OCI-LY7 (cell line): ENCODE results near the gene SSTR5. TPM values are rescaled to one million over a fixed set of nuclear protein-coding genes. Genes with fewer than 3 reads are reported as not detected.

Source experiments
- BruUV-seq: library from RNA; stranded (reverse); fragments of 400-500 nt; replicated peaks from 2 replicates; lab custom pipeline; 2021; lab: Mats Ljungman, UMichigan
- CTCF ChIA-PET: fragments of 300-600 bp; sonication (Branson Sonifier 250); formaldehyde crosslinking; loops from one replicate; lab custom pipeline; 2022; ENCODE audit warnings: antibody characterized with exemption; ENCODE audit not compliant: unreplicated experiment; lab: Charles Lee
- POLR2A ChIA-PET: fragments of 300-600 bp; sonication (Branson Sonifier 250); formaldehyde crosslinking; loops from one replicate; lab custom pipeline; 2022; ENCODE audit warnings: antibody characterized with exemption; lab: Charles Lee
- DNase-seq: peaks from one replicate; pipeline ENCODE4 v3.0.0-alpha.2; 2015; ENCODE audit warnings: low spot score
- H2AFZ ChIP-seq: fragments of 200-600 bp; sonication (generic), shearing (Covaris generic); 2 replicates; pipeline ENCODE4 v1.6.1; 2014; ENCODE audit warnings: mild to moderate bottlenecking, antibody characterized with exemption, low read length, moderate library complexity
- H3K27ac ChIP-seq: fragments of 200-600 bp; sonication (generic); 2 replicates; pipeline ENCODE4 v1.5.1; 2014; ENCODE audit warnings: mixed run types, low read depth, mild to moderate bottlenecking, moderate library complexity, low read length, inconsistent platforms; ENCODE audit not compliant: poor library complexity, severe bottlenecking
- H3K36me3 ChIP-seq: fragments of 200-600 bp; sonication (generic); 2 replicates; pipeline ENCODE4 v1.6.1; 2014; ENCODE audit warnings: mild to moderate bottlenecking, antibody characterized with exemption, low read length, moderate library complexity, mixed read lengths; ENCODE audit not compliant: insufficient read depth
- H3K4me1 ChIP-seq: fragments of 200-600 bp; sonication (generic); 2 replicates; pipeline ENCODE4 v1.5.1; 2014; ENCODE audit warnings: mild to moderate bottlenecking, low read length; ENCODE audit not compliant: insufficient read depth, poor library complexity, severe bottlenecking
- H3K4me2 ChIP-seq: fragments of 200-600 bp; sonication (generic); 2 replicates; pipeline ENCODE4 v1.6.1; 2014; ENCODE audit warnings: mild to moderate bottlenecking, low read length
- H3K4me3 ChIP-seq: fragments of 200-600 bp; sonication (generic); 2 replicates; pipeline ENCODE4 v1.5.1; 2014; ENCODE audit warnings: mild to moderate bottlenecking, low read depth, low read length; ENCODE audit not compliant: poor library complexity, severe bottlenecking
- H3K79me2 ChIP-seq: fragments of 200-600 bp; sonication (generic); 2 replicates; pipeline ENCODE4 v1.6.1; 2016; ENCODE audit warnings: low read depth, mild to moderate bottlenecking, low read length, moderate library complexity, mixed read lengths; ENCODE audit not compliant: insufficient read depth
- H3K9me2 ChIP-seq: fragments of 200-600 bp; sonication (generic); 2 replicates; pipeline ENCODE4 v1.6.1; 2016; ENCODE audit warnings: mild to moderate bottlenecking, low read length, mixed read lengths; ENCODE audit not compliant: insufficient read depth
- H3K9me3 ChIP-seq: fragments of 200-600 bp; sonication (generic); 2 replicates; pipeline ENCODE4 v1.6.1; 2014; ENCODE audit warnings: mild to moderate bottlenecking, mixed run types, low read length, mixed read lengths
- H4K20me1 ChIP-seq: fragments of 200-600 bp; sonication (generic); 2 replicates; pipeline ENCODE4 v1.6.1; 2014; ENCODE audit warnings: mild to moderate bottlenecking, antibody characterized with exemption, low read length, moderate library complexity, mixed read lengths; ENCODE audit not compliant: insufficient read depth
- CTCF ChIP-seq: fragments of 200-600 bp; sonication (generic); conservative IDR thresholded peaks from 2 replicates; pipeline ENCODE4 v1.5.1; 2014; ENCODE audit warnings: mild to moderate bottlenecking, antibody characterized with exemption, low read length, moderate library complexity, mixed read lengths
- EZH2phosphoT487 ChIP-seq: fragments of 200-600 bp; sonication (generic); IDR thresholded peaks from 2 replicates; pipeline ENCODE4 v1.6.1; 2018; ENCODE audit warnings: low read depth, borderline replicate concordance, mild to moderate bottlenecking, mixed run types, antibody characterized with exemption, low read length, moderate library complexity, mixed read lengths
- intact Hi-C: fragments of 100-400 bp; cut with micrococcal nuclease; formaldehyde crosslinking; loops from one replicate; pipeline ENCODE4 v1.10.0; 2022; ENCODE audit not compliant: unreplicated experiment
- total RNA-seq, 2 experiments: library from RNA; depleted of rRNA in 1 of 2; stranded (reverse); fragments of >200 nt in 1 of 2; shearing (Covaris generic) in 1 of 2; gene quantifications; 2 replicates each; pipeline ENCODE4 v1.2.3, GENCODE V29; 2014 to 2022

The SSTR5 gene
- total RNA-seq, 2 experiments from 2014 or later: not detected

- CTCF ChIA-PET: no interaction called here
- H4K20me1 ChIP-seq: no peaks in the 10 kb centered on the region
- intact Hi-C loops: no loop called here
- no peaks in the 10 kb centered on the region for H3K9me3 ChIP-seq
- H3K4me3 ChIP-seq: no peak overlapping the region
- H3K79me2 ChIP-seq: no peaks in the 10 kb centered on the region
- no TSS peak for BruUV-seq
- no peaks in the 10 kb centered on the region for H3K4me1 ChIP-seq
- no peak overlapping the region for H2AFZ ChIP-seq
- DNase-seq: no peak
- H3K27ac ChIP-seq: no peak overlapping the region
- H3K36me3 ChIP-seq: no peaks in the 10 kb centered on the region
- POLR2A ChIA-PET: no interaction called here
- TF ChIP-seq CTCF: no peak
- TF ChIP-seq EZH2phosphoT487: no peak
- no peaks in the 10 kb centered on the region for H3K9me2 ChIP-seq
- H3K4me2 ChIP-seq: no peak overlapping the region
Observed at GRCh38 chr16:1049113-1049975, 23.2 kb upstream of the SSTR5 start.

GRCh38 chr16:1049976-1050247 lies 22.6 kb upstream of the SSTR5 start:
- DNase-seq: no peak
- H3K79me2 ChIP-seq: no peaks in the 10 kb centered on the region
- no peaks in the 10 kb centered on the region for H3K9me3 ChIP-seq
- no peak overlapping the region for H3K27ac ChIP-seq
- POLR2A ChIA-PET: no interaction called here
- H4K20me1 ChIP-seq: no peaks in the 10 kb centered on the region
- intact Hi-C loops: no loop called here
- H3K4me1 ChIP-seq: no peaks in the 10 kb centered on the region
- H2AFZ ChIP-seq: no peak overlapping the region
- H3K4me2 ChIP-seq: no peak overlapping the region
- CTCF ChIA-PET: no interaction called here
- TF ChIP-seq EZH2phosphoT487 (no peak), CTCF (no peak)
- no peaks in the 10 kb centered on the region for H3K9me2 ChIP-seq
- no peak overlapping the region for H3K4me3 ChIP-seq
- no peaks in the 10 kb centered on the region for H3K36me3 ChIP-seq
- BruUV-seq: no TSS peak

- TF ChIP-seq EZH2phosphoT487: no peak
- no peak for TF ChIP-seq CTCF
- no peak overlapping the region for H2AFZ ChIP-seq
Observed at GRCh38 chr16:1050516-1050915, 22.0 kb upstream of the SSTR5 start.

More at GRCh38 chr16:1050516-1050915, 22.0 kb upstream of the SSTR5 start:
- no peak overlapping the region for H3K4me3 ChIP-seq
- no peak for DNase-seq
- H3K9me3 ChIP-seq: no peaks in the 10 kb centered on the region
- H4K20me1 ChIP-seq: no peaks in the 10 kb centered on the region
- ChIA-PET POLR2A (no interaction called here), CTCF (no interaction called here)
- intact Hi-C loops: no loop called here
- H3K79me2 ChIP-seq: no peaks in the 10 kb centered on the region
- no peak overlapping the region for H3K4me2 ChIP-seq
- no peaks in the 10 kb centered on the region for H3K4me1 ChIP-seq
- no TSS peak for BruUV-seq
- H3K36me3 ChIP-seq: no peaks in the 10 kb centered on the region
- H3K27ac ChIP-seq: no peak overlapping the region
- no peaks in the 10 kb centered on the region for H3K9me2 ChIP-seq
